Measurements from ENCODE around the gene ZNF324. TPM values are rescaled to one million over a fixed set of nuclear protein-coding genes. Genes with fewer than 3 reads are reported as not detected.
"Not testable (repeated sequence)": the region's sequence is repeated elsewhere in the genome, so short reads cannot be mapped to it uniquely, and the experiment has no call there.

Gene ZNF324
- total RNA-seq, 3 donors from 2014 or later (not counting 1 experiment from before 2014, with no cell fraction given) = 21.3 to 23.7 (median 23.3) TPM

DNA sequence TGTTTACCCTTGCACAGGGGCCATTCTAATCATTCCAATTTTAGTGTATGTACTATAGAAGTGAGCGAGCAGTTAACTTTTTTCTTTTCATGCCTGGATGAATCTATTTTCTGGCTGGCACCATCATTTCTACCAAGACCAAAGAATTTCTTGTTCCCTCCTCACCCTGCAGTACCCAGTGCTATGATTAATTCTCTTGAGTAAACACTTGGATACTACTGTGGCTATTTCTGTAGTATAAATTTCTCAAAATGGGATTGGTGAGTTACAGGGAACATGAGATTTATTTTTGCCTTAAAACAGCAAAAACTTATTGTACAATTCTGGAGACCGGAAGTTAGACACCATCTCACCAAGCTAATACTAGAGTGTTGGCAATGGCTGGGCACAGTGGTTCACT, 16.9 kb downstream of the ZNF324 start:
- Mint-ChIP-seq H3K36me3 (no peaks in the 10 kb centered on the region), H3K27me3 (ENCODE audit: low read depth in 2 of 2) (no peaks in the 10 kb centered on the region), H3K4me3 (no peak overlapping the region), H3K27ac (no peak overlapping the region), H3K4me1 (no peaks in the 10 kb centered on the region), H3K9me3 (no peaks in the 10 kb centered on the region)
- TF ChIP-seq, protein P1, sequence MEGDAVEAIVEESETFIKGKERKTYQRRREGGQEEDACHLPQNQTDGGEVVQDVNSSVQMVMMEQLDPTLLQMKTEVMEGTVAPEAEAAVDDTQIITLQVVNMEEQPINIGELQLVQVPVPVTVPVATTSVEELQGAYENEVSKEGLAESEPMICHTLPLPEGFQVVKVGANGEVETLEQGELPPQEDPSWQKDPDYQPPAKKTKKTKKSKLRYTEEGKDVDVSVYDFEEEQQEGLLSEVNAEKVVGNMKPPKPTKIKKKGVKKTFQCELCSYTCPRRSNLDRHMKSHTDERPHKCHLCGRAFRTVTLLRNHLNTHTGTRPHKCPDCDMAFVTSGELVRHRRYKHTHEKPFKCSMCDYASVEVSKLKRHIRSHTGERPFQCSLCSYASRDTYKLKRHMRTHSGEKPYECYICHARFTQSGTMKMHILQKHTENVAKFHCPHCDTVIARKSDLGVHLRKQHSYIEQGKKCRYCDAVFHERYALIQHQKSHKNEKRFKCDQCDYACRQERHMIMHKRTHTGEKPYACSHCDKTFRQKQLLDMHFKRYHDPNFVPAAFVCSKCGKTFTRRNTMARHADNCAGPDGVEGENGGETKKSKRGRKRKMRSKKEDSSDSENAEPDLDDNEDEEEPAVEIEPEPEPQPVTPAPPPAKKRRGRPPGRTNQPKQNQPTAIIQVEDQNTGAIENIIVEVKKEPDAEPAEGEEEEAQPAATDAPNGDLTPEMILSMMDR (IDR thresholded peaks at IDR 0.05) = no peak
- ATAC-seq (no peak), DNase-seq (no peak)
- H3K9me3 ChIP-seq (ENCODE audit: control insufficient read depth, insufficient read depth, low read length) = no peaks in the 10 kb centered on the region
- no peak overlapping the region for H3K4me3 ChIP-seq (ENCODE audit: low read length)
- intact Hi-C loops (cut with micrococcal nuclease) = no loop called here
- no peaks in the 10 kb centered on the region for H3K27me3 ChIP-seq (ENCODE audit: control insufficient read depth, insufficient read depth, low read length)
- no peaks in the 10 kb centered on the region for H3K4me1 ChIP-seq (ENCODE audit: control insufficient read depth, insufficient read depth, low read length)
- H3K36me3 ChIP-seq (ENCODE audit: control insufficient read depth, insufficient read depth, low read length) = peaks cover 2% of the 10 kb centered on the region
- WGBS (ENCODE audit: insufficient coverage) = 100% methylated on average over 2 of the region's 2 CpGs
- H3K27ac ChIP-seq (ENCODE audit: low read length) = no peak overlapping the region

DNA sequence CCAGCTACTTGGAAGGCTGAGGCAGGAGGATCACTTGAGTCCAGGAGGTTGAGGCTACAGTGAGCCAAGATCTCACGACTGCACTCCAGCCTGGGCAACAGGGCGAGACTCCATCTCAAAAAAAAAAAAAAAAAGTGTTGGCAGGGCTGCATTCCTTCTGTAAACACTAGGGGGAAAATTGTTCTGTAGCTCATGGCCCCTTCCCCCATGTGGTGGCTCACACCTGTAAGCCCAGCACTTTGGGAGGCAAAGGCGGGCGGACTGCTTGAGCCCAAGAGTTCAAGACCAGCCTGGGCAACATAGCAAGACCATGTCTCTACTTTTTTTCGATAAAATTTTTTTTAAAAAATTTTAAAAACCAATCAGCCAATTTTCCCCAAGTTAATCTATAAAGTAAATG, 17.5 kb downstream of the ZNF324 start:
- DNase-seq; H3K4me1 ChIP-seq (ENCODE audit: control insufficient read depth, insufficient read depth, low read length); H3K27me3 ChIP-seq (ENCODE audit: control insufficient read depth, insufficient read depth, low read length); ATAC-seq; H3K4me3 ChIP-seq (ENCODE audit: low read length); H3K36me3 Mint-ChIP-seq; H3K27me3 Mint-ChIP-seq (ENCODE audit: low read depth in 2 of 2); H3K27ac ChIP-seq (ENCODE audit: low read length); H3K36me3 ChIP-seq (ENCODE audit: control insufficient read depth, insufficient read depth, low read length); H3K9me3 Mint-ChIP-seq; H3K4me3 Mint-ChIP-seq; H3K4me1 Mint-ChIP-seq; intact Hi-C loops (cut with micrococcal nuclease); H3K27ac Mint-ChIP-seq; H3K9me3 ChIP-seq (ENCODE audit: control insufficient read depth, insufficient read depth, low read length): not testable (repeated sequence)
- 100% methylated on average over 4 of the region's 5 CpGs for whole genome bisulfite sequencing (ENCODE audit: insufficient coverage)

DNA sequence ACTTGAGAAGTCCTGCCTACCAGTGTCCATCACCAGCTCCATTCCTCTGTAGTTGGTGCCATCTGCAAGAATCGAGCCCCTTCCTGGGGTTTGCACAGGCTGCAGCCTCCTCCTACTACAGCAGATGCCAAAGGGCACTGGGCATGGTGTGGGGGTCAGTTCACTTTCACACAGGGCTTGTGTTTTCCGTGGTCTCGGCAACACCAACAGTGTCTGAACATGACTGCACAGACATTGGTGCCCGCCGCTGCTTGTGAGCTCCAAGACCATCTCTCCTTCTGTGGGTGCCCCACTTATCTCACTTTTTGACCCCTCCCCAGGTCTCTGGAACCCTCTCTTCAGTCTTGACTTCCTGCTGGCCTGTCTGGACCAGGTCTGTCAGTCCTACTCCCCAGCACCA, 24.5 kb downstream of the ZNF324 start:
- WGBS (ENCODE audit: insufficient coverage) = 90% methylated on average over 5 of the region's 5 CpGs
- H3K27ac ChIP-seq (ENCODE audit: low read length) = no peak overlapping the region
- H3K36me3 ChIP-seq (ENCODE audit: control insufficient read depth, insufficient read depth, low read length) = no peaks in the 10 kb centered on the region
- TF ChIP-seq, protein P1 (IDR thresholded peaks at IDR 0.05) = no peak
- H3K9me3 ChIP-seq (ENCODE audit: control insufficient read depth, insufficient read depth, low read length) = no peaks in the 10 kb centered on the region
- intact Hi-C loops (cut with micrococcal nuclease) = no loop called here
- DNase-seq (no peak), ATAC-seq (no peak)
- no peaks in the 10 kb centered on the region for H3K36me3 Mint-ChIP-seq
- H3K4me3 ChIP-seq (ENCODE audit: low read length) = no peak overlapping the region
- H3K27me3 ChIP-seq (ENCODE audit: control insufficient read depth, insufficient read depth, low read length) = no peaks in the 10 kb centered on the region
- H3K4me1 ChIP-seq (ENCODE audit: control insufficient read depth, insufficient read depth, low read length) = no peaks in the 10 kb centered on the region
- H3K27ac Mint-ChIP-seq = no peak overlapping the region
- H3K9me3 Mint-ChIP-seq = no peaks in the 10 kb centered on the region
- no peaks in the 10 kb centered on the region for H3K4me1 Mint-ChIP-seq
- no peaks in the 10 kb centered on the region for H3K27me3 Mint-ChIP-seq (ENCODE audit: low read depth in 2 of 2)
- no peak overlapping the region for H3K4me3 Mint-ChIP-seq

DNA sequence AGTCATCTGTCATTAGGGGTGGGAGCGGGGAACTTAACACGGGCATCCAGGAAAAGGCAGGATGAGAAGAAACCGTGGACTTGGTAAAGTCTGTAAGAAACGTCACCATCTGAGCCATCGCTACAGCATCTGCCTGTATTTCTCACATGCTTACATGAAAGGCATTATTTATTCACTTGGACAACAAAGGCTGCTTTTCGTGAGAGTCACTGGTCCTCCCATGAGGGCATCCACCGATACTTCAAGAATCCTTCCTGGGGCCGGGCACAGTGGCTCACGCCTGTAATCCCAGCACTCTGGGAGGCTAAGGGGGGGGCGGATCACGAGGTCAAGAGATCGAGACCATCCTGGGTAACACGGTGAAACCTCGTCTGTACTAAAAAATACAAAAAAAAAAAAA, 25.4 kb downstream of the ZNF324 start:
- no peaks in the 10 kb centered on the region for H3K27me3 ChIP-seq (ENCODE audit: control insufficient read depth, insufficient read depth, low read length)
- no peaks in the 10 kb centered on the region for H3K4me1 Mint-ChIP-seq
- TF ChIP-seq, protein P1 (IDR thresholded peaks at IDR 0.05) = no peak
- no peaks in the 10 kb centered on the region for H3K36me3 Mint-ChIP-seq
- DNase-seq (no peak), ATAC-seq (no peak)
- 95% methylated on average over 14 of the region's 14 CpGs for WGBS (ENCODE audit: insufficient coverage)
- H3K4me3 ChIP-seq (ENCODE audit: low read length) = no peak overlapping the region
- no peak overlapping the region for H3K4me3 Mint-ChIP-seq
- intact Hi-C loops (cut with micrococcal nuclease) = no loop called here
- no peaks in the 10 kb centered on the region for H3K4me1 ChIP-seq (ENCODE audit: control insufficient read depth, insufficient read depth, low read length)
- H3K9me3 ChIP-seq (ENCODE audit: control insufficient read depth, insufficient read depth, low read length) = no peaks in the 10 kb centered on the region
- no peaks in the 10 kb centered on the region for H3K36me3 ChIP-seq (ENCODE audit: control insufficient read depth, insufficient read depth, low read length)
- no peak overlapping the region for H3K27ac ChIP-seq (ENCODE audit: low read length)
- no peaks in the 10 kb centered on the region for H3K27me3 Mint-ChIP-seq (ENCODE audit: low read depth in 2 of 2)
- no peak overlapping the region for H3K27ac Mint-ChIP-seq
- no peaks in the 10 kb centered on the region for H3K9me3 Mint-ChIP-seq
